ENCODE data around the gene MEX3D.

DNA sequence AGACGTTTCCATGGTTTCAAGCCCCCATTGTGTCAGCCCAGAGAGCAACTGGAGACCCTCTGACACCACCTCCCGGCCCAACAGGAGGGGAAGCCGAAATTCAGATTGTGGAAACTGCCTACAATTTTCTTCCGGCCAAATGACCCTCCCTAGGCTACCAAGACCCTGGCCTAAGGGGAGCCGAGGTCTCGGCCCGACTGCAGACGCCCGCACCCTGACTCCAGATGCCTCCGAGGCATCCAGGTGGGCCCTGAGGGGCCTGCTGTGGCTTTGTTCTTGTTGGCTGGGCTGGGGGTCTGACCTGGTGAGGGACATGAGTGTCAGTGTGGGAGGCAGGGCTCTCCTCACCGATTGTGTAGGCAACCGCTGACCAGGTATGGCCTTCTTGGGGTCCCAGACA is 9.6 kb downstream of the MEX3D start:
- TF ChIP-seq CTCF (IDR thresholded peaks at IDR 0.05), result no peak
- no peak for TF ChIP-seq EZH2 (IDR thresholded peaks at IDR 0.05; ENCODE audit: borderline replicate concordance, insufficient read depth, low read depth, low read length, poor library complexity, severe bottlenecking)
